GM23338 (cell line): ENCODE data around the gene DDI2. TPM values are rescaled to one million over a fixed set of nuclear protein-coding genes. Genes with fewer than 3 reads are reported as not detected.

ENCODE experiments used
- ATAC-seq: fragments of 200-7000 bp; cut with Tn5 transposase; 3 replicates; pipeline ENCODE4 v1.9.1; 2020
- DNase-seq: peaks from one replicate; pipeline ENCODE4 v3.0.0-alpha.2; 2015; ENCODE audit warnings: low spot score
- H2AFZ ChIP-seq: fragments of 200-600 bp; sonication (generic); 2 replicates; pipeline ENCODE4 v1.8.0; 2016; ENCODE audit warnings: antibody characterized with exemption, mild to moderate bottlenecking, moderate library complexity
- H3F3A ChIP-seq: fragments of 200-600 bp; sonication (generic); replicated peaks from 2 replicates; pipeline ENCODE4 v1.8.0; 2017; ENCODE audit warnings: antibody characterized with exemption, mixed run types, low read depth
- H3K27ac ChIP-seq: fragments of 200-600 bp; sonication (generic); 2 replicates; pipeline ENCODE4 v1.6.1; 2016; ENCODE audit warnings: low read depth
- H3K27me3 ChIP-seq: fragments of 200-600 bp; sonication (generic); 2 replicates; pipeline ENCODE4 v1.8.0; 2016; ENCODE audit warnings: mild to moderate bottlenecking, mixed run types, moderate library complexity; ENCODE audit not compliant: insufficient read depth
- H3K36me3 ChIP-seq: fragments of 200-600 bp; sonication (generic); 2 replicates; pipeline ENCODE4 v1.8.0; 2016; ENCODE audit warnings: mild to moderate bottlenecking; ENCODE audit not compliant: insufficient read depth
- H3K4me1 ChIP-seq: fragments of 200-600 bp; sonication (generic); 2 replicates; pipeline ENCODE4 v1.8.0; 2016; ENCODE audit warnings: mild to moderate bottlenecking, moderate library complexity; ENCODE audit not compliant: insufficient read depth
- H3K4me2 ChIP-seq: fragments of 200-600 bp; sonication (generic); 2 replicates; pipeline ENCODE4 v1.7.1; 2017; ENCODE audit warnings: mixed run types
- H3K4me3 ChIP-seq: fragments of 200-600 bp; sonication (generic); 2 replicates; pipeline ENCODE4 v1.6.1; 2016; ENCODE audit warnings: mixed run types
- H3K79me2 ChIP-seq: fragments of 200-600 bp; sonication (generic); replicated peaks from 2 replicates; pipeline ENCODE4 v1.8.0; 2017; ENCODE audit warnings: mild to moderate bottlenecking; ENCODE audit not compliant: insufficient read depth
- H3K9me2 ChIP-seq: fragments of 200-600 bp; sonication (generic); 2 replicates; pipeline ENCODE4 v1.8.0; 2017; ENCODE audit not compliant: insufficient read depth
- H4K20me1 ChIP-seq: fragments of 200-600 bp; sonication (generic); replicated peaks from 2 replicates; pipeline ENCODE4 v1.8.0; 2017; ENCODE audit warnings: mild to moderate bottlenecking; ENCODE audit not compliant: insufficient read depth
- H3K27ac Mint-ChIP-seq: 2 replicates; pipeline ENCODE4 v1.8.0; 2020; ENCODE audit warnings: inconsistent platforms, mild to moderate bottlenecking, moderate library complexity, mixed read lengths
- H3K27me3 Mint-ChIP-seq: 3 replicates; pipeline ENCODE4 v1.8.0; 2022; ENCODE audit warnings: low read depth, mild to moderate bottlenecking, moderate library complexity, mixed read lengths, inconsistent platforms; ENCODE audit not compliant: insufficient read depth, poor library complexity
- H3K36me3 Mint-ChIP-seq: 3 replicates; pipeline ENCODE4 v1.8.0; 2021; ENCODE audit warnings: low read depth, mild to moderate bottlenecking, inconsistent platforms, moderate library complexity, mixed read lengths
- H3K4me1 Mint-ChIP-seq: 3 replicates; pipeline ENCODE4 v1.8.0; 2020; ENCODE audit warnings: mild to moderate bottlenecking, inconsistent platforms, mixed read lengths
- H3K4me3 Mint-ChIP-seq: 3 replicates; pipeline ENCODE4 v1.8.0; 2021; ENCODE audit warnings: moderate library complexity, mild to moderate bottlenecking, inconsistent platforms, mixed read lengths
- H3K9me3 Mint-ChIP-seq: 3 replicates; pipeline ENCODE4 v1.8.0; 2020; ENCODE audit warnings: moderate library complexity, mild to moderate bottlenecking, inconsistent platforms, mixed read lengths
- CREB1 ChIP-seq: fragments of 250-450 bp; sonication (Bioruptor Pico); IDR thresholded peaks from 2 replicates; pipeline ENCODE4 v1.5.0; 2020; ENCODE audit warnings: low read depth, mild to moderate bottlenecking, moderate library complexity
- EZH2 ChIP-seq: fragments of 200-600 bp; sonication (generic); IDR thresholded peaks from one replicate; pipeline ENCODE4 v1.8.0; 2017; ENCODE audit warnings: antibody characterized with exemption, mild to moderate bottlenecking, low read depth; ENCODE audit not compliant: unreplicated experiment
- EZH2phosphoT487 ChIP-seq: fragments of 200-600 bp; sonication (generic); IDR thresholded peaks from one replicate; pipeline ENCODE4 v1.8.1; 2018; ENCODE audit warnings: antibody characterized with exemption; ENCODE audit not compliant: unreplicated experiment
- JUNB ChIP-seq: IDR thresholded peaks from one replicate; pipeline ENCODE4 v1.6.1; 2016; ENCODE audit warnings: antibody characterized with exemption; ENCODE audit not compliant: unreplicated experiment
- NANOG ChIP-seq: IDR thresholded peaks from 2 replicates; pipeline ENCODE4 v1.6.1; 2016; ENCODE audit warnings: antibody characterized with exemption, borderline replicate concordance
- POLR2AphosphoS5 ChIP-seq: IDR thresholded peaks from 2 replicates; pipeline ENCODE4 v1.6.1; 2016; ENCODE audit warnings: antibody characterized with exemption, low read depth
- ZNF114 ChIP-seq: fragments of 250-450 bp; sonication (Bioruptor Pico); IDR thresholded peaks from 2 replicates; pipeline ENCODE4 v1.5.0; 2020; ENCODE audit warnings: mild to moderate bottlenecking, moderate library complexity
- polyA plus RNA-seq: library from polyadenylated mRNA; unstranded; fragments of >200 nt; fragmentation: Nextera tagmentation; extraction: Ambion mirVana; gene quantifications from 2 replicates; pipeline ENCODE4 v1.2.1, GENCODE V29; 2016
- total RNA-seq: library from RNA; depleted of rRNA; stranded (reverse); fragments of >200 nt; shearing (Covaris generic); gene quantifications from 2 replicates; pipeline ENCODE4 v1.2.3, GENCODE V29; 2014
- TF ChIP-seq, protein P1 (sequence below): IDR thresholded peaks from one replicate; pipeline ENCODE4 v1.6.1; 2018; ENCODE audit warnings: antibody characterized with exemption; ENCODE audit not compliant: unreplicated experiment
- TF ChIP-seq, protein P2 (sequence below), 2 experiments: fragments of 200-600 bp in 1 of 2; sonication (generic) in 1 of 2; conservative IDR thresholded peaks; 2 replicates each; pipeline versions ENCODE4 v1.5.1 to v1.6.1; 2016 to 2017; ENCODE audit warnings: antibody characterized with exemption in 2 of 2, low read depth in 2 of 2, mild to moderate bottlenecking in 2 of 2, moderate library complexity in 1 of 2

The DDI2 gene
- total and polyA plus RNA-seq, 2 experiments from 2014 or later = 8.0 to 43.3 TPM

GRCh38 chr1:15700508-15700907 is 83.2 kb downstream of the DDI2 start (continued):
- no peak for TF ChIP-seq POLR2AphosphoS5
- TF ChIP-seq, protein P1, sequence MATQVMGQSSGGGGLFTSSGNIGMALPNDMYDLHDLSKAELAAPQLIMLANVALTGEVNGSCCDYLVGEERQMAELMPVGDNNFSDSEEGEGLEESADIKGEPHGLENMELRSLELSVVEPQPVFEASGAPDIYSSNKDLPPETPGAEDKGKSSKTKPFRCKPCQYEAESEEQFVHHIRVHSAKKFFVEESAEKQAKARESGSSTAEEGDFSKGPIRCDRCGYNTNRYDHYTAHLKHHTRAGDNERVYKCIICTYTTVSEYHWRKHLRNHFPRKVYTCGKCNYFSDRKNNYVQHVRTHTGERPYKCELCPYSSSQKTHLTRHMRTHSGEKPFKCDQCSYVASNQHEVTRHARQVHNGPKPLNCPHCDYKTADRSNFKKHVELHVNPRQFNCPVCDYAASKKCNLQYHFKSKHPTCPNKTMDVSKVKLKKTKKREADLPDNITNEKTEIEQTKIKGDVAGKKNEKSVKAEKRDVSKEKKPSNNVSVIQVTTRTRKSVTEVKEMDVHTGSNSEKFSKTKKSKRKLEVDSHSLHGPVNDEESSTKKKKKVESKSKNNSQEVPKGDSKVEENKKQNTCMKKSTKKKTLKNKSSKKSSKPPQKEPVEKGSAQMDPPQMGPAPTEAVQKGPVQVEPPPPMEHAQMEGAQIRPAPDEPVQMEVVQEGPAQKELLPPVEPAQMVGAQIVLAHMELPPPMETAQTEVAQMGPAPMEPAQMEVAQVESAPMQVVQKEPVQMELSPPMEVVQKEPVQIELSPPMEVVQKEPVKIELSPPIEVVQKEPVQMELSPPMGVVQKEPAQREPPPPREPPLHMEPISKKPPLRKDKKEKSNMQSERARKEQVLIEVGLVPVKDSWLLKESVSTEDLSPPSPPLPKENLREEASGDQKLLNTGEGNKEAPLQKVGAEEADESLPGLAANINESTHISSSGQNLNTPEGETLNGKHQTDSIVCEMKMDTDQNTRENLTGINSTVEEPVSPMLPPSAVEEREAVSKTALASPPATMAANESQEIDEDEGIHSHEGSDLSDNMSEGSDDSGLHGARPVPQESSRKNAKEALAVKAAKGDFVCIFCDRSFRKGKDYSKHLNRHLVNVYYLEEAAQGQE = no peak
- TF ChIP-seq, protein P2, sequence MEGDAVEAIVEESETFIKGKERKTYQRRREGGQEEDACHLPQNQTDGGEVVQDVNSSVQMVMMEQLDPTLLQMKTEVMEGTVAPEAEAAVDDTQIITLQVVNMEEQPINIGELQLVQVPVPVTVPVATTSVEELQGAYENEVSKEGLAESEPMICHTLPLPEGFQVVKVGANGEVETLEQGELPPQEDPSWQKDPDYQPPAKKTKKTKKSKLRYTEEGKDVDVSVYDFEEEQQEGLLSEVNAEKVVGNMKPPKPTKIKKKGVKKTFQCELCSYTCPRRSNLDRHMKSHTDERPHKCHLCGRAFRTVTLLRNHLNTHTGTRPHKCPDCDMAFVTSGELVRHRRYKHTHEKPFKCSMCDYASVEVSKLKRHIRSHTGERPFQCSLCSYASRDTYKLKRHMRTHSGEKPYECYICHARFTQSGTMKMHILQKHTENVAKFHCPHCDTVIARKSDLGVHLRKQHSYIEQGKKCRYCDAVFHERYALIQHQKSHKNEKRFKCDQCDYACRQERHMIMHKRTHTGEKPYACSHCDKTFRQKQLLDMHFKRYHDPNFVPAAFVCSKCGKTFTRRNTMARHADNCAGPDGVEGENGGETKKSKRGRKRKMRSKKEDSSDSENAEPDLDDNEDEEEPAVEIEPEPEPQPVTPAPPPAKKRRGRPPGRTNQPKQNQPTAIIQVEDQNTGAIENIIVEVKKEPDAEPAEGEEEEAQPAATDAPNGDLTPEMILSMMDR (conservative IDR thresholded peaks at IDR 0.05; ENCODE audit: low read depth in 2 of 2) = no peak

DNA sequence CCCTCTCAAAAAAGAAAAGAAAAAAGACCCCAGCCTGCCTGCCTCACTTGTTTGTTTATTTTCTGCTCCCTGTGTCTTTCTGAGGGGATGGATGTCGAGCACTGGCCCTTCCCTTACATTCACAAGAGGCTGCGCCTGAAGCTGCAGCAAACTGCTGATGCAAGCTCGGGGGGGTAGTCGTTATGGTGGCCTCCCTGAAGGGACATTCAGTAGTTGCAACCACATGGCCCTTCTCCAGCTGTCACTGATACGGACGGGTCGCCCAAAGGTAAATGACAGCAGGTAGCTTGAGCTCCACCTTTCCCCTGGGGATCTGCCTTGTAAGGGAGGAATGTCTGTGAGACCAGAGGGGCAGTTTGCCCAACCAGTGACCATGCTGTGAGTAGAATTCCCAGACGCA is 84.5 kb downstream of the DDI2 start:
- Histone ChIP-seq H4K20me1 (peaks cover 4% of the 10 kb centered on the region; the same call in 1 of the 2 replicates), H3F3A (0 out of 2 replicates have a peak, but pooled peaks cover 8% of the 10 kb centered on the region), H3K4me3 (no peak overlapping the region), H3K27ac (no peak overlapping the region), H3K27me3 (no peaks in the 10 kb centered on the region), H3K79me2 (peaks cover 37% of the 10 kb centered on the region), H3K9me2 (no peaks in the 10 kb centered on the region), H2AFZ (no peak overlapping the region), H3K4me2 (no peak overlapping the region), H3K4me1 (0 out of 2 replicates have a peak, but pooled peaks cover 3% of the 10 kb centered on the region), H3K36me3 (no peaks in the 10 kb centered on the region)
- no peak overlapping the region for H3K4me3 Mint-ChIP-seq
- H3K36me3 Mint-ChIP-seq = peaks cover 12% of the 10 kb centered on the region
- H3K4me1 Mint-ChIP-seq = peaks cover 4% of the 10 kb centered on the region
- TF ChIP-seq NANOG = no peak
- no peak for TF ChIP-seq CREB1 (CRISPR knock-in tag)
- TF ChIP-seq POLR2AphosphoS5 = no peak
- TF ChIP-seq EZH2 = no peak
- no peak for TF ChIP-seq EZH2phosphoT487
- TF ChIP-seq JUNB = no peak
- no peak for TF ChIP-seq ZNF114 (CRISPR knock-in tag)
- ATAC-seq (no peak), DNase-seq (no peak)
- peaks cover 4% of the 10 kb centered on the region for H3K27me3 Mint-ChIP-seq
- 0 out of 2 replicates have a peak overlapping the region, but pooled peaks have one; percentile 77 for H3K27ac Mint-ChIP-seq
- no peaks in the 10 kb centered on the region for H3K9me3 Mint-ChIP-seq
